Spleen (tissue), 7 donors: ENCODE results near the gene HSD17B13.

Experiments used
- CTCF ChIP-seq, 11 experiments: fragments of 200-600 bp in 7 of 11; fragments of 450-650 bp in 4 of 11; sonication (generic) in 4 of 11; IDR thresholded peaks in 8 of 11; conservative IDR thresholded peaks in 3 of 11; 1 replicate in 7 of 11; 2 replicates in 4 of 11; pipeline versions ENCODE4 v1.4.0 to v1.8.0; 2016 to 2021; ENCODE audit warnings: antibody characterized with exemption in 11 of 11, inconsistent platforms in 4 of 11, mild to moderate bottlenecking in 1 of 11
- POLR2A ChIP-seq, 3 donors: fragments of 450-650 bp; IDR thresholded peaks; one replicate each; pipeline ENCODE4 v1.5.1; 2017; ENCODE audit warnings: antibody characterized with exemption in 3 of 3, mild to moderate bottlenecking in 1 of 3
- POLR2AphosphoS5 ChIP-seq, 3 donors: sonication (generic); formaldehyde crosslinking; IDR thresholded peaks; one replicate each; pipeline ENCODE4 v1.5.1; 2017; ENCODE audit warnings: antibody characterized with exemption in 3 of 3
- donor health status: DM: no; HTN: no; CAD: no; lungs with moderate emphysema.
- donor health status: DM: no; HTN: no; CAD: no.
- donor health status: DM: no; HTN: no; CAD: no.

- TF ChIP-seq CTCF (IDR thresholded peaks at IDR 0.05 in 8 of 11, conservative IDR thresholded peaks at IDR 0.05 in 3 of 11) (no peak), POLR2A (IDR thresholded peaks at IDR 0.05) (no peak), POLR2AphosphoS5 (IDR thresholded peaks at IDR 0.05) (no peak)
These were observed 8.9 kb downstream of the HSD17B13 start for GRCh38 chr4:87313756-87314155.
